Esophagus muscularis mucosa (tissue), 4 donors: Measurements from ENCODE around the gene RPL38.

ENCODE experiments used
- EP300 ChIP-seq: sonication (generic); formaldehyde crosslinking; IDR thresholded peaks from one replicate; pipeline ENCODE4 v1.6.1; 2017; ENCODE audit warnings: antibody characterized with exemption
- POLR2AphosphoS5 ChIP-seq, 2 donors: sonication (generic); formaldehyde crosslinking; IDR thresholded peaks; one replicate each; pipeline ENCODE4 v1.6.1; 2017; ENCODE audit warnings: antibody characterized with exemption in 2 of 2
- TF ChIP-seq, protein P1 (sequence below), 3 experiments: fragments of 200-600 bp in 2 of 3; fragments of 450-650 bp in 1 of 3; sonication (generic) in 2 of 3; IDR thresholded peaks; one replicate each; pipeline ENCODE4 v1.5.1; 2017 to 2019; ENCODE audit warnings: antibody characterized with exemption in 3 of 3, mild to moderate bottlenecking in 2 of 3, moderate library complexity in 1 of 3

DNA sequence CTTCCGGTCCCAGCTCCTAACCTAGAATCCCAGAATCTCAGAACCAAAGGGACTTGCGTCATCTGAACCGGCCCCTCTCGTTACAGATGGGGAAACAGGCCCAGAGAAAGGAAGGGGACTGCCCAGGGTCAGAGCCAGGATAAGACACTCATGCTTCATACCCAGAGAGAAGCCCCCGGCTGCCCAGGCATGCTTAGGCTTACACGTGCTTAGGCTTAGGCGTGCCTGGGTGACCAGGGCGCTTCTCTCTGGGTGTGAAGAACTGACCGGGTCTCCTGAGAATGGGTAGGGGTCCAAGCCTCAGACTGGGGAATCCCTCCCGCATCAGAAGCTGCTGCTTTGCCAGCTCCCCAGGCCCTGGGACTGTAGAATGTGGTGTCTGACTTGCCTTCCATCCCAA, 40.6 kb downstream of the RPL38 start:
- no peak for TF ChIP-seq EP300
- TF ChIP-seq, protein P1, sequence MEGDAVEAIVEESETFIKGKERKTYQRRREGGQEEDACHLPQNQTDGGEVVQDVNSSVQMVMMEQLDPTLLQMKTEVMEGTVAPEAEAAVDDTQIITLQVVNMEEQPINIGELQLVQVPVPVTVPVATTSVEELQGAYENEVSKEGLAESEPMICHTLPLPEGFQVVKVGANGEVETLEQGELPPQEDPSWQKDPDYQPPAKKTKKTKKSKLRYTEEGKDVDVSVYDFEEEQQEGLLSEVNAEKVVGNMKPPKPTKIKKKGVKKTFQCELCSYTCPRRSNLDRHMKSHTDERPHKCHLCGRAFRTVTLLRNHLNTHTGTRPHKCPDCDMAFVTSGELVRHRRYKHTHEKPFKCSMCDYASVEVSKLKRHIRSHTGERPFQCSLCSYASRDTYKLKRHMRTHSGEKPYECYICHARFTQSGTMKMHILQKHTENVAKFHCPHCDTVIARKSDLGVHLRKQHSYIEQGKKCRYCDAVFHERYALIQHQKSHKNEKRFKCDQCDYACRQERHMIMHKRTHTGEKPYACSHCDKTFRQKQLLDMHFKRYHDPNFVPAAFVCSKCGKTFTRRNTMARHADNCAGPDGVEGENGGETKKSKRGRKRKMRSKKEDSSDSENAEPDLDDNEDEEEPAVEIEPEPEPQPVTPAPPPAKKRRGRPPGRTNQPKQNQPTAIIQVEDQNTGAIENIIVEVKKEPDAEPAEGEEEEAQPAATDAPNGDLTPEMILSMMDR (IDR thresholded peaks at IDR 0.05) = no peak
- no peak for TF ChIP-seq POLR2AphosphoS5 (IDR thresholded peaks at IDR 0.05)
